ENCODE results near the gene ZNF35. TPM values are rescaled to one million over a fixed set of nuclear protein-coding genes. Genes with fewer than 3 reads are reported as not detected.
A peak's percentile ranks its signal among the peaks of the same experiment; 100 is the strongest.

ZNF35 gene
- total RNA-seq, result under 1 TPM; 0.52 to 0.59 TPM
- 2.5 TPM for polyA plus RNA-seq (2013, experiment 1 of 2)
- polyA plus RNA-seq (2013, experiment 2 of 2), result 2.1 TPM
- total RNA-seq, result 0.69 to 13.7 (median 4.5) reads per million in 172 experiments

DNA sequence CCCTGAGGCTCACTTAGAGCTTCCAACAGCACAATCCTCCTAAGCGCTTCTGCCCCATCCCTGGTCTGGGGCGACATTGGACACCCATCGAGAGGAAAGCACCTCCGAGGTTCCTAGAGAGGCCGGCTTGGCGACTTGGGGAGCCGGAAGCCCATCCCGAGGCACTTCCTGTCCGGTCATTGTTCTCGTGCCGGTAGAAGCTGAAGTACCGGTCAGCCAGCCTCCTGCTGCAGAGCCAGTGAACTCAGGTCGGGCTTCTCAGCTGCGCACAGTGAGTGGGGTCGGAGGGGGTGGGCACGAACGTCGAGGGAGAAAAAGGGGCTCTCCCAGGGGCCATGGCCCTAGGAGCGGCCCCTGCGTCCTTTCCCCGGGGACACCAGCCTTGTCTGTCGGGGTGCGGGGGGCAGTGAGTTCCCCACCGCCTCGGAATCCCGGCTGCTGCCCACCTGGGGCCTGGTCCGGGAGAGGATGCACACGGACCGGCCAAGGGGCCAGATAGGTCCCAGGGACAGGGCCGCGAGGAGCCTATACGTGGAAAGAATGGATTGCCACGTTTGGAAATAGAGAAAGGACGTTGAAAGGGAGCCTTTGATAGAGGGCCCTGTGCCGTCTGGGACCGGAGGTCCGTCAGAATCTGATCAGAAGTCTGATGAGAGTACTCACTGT is at the start of gene ZNF35:
Gene ZNF35, plus strand, starts transcription at position 169 of the 666 bp plus-strand sequence. CDS start 2,336 bp downstream, outside the sequence.
- POLR2A ChIA-PET, result interaction anchor here (0.9 to 1.3 kb wide), 2 partner anchors 111 to 138 kb away, joined by 3 to 5 read pairs; no protein-coding TSS in a partner anchor
- no peak within 1 kb of the TSS for H3K27ac ChIP-seq (ENCODE audit: low read depth in 1 of 2, low read length in 2 of 2)
- H3K9me3 Mint-ChIP-seq, result peaks cover 13% of the 10 kb centered on the region

DNA sequence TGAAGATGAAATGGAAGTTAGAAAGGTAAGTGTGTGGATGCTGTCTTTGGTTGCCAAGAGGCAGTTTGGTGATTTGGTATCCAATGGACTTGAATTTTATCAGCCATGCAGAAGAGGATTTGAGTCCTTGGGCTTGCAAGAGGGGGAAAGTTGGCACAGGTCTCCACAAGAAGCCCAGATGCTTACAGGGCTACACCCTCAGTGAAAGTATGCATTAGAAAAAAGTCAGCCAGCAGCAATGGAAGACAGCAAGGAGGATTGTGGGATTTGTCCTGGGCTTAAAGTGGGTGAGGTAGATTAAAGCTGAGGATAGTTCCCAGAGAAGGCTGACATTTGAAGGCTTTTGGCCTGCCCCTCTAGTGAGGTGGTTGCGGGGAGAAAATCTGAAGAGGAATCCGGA is 46.8 kb upstream of the ZNF35 start:
- no peak overlapping the region for H3K4me3 ChIP-seq (ENCODE audit: low read length)
- Mint-ChIP-seq H3K36me3 (ENCODE audit: low read depth) (peaks cover 10% of the 10 kb centered on the region), H3K27me3 (no peaks in the 10 kb centered on the region), H3K27ac (no peak overlapping the region), H3K4me1 (ENCODE audit: low read depth) (no peaks in the 10 kb centered on the region), H3K4me3 (no peak overlapping the region), H3K9me3 (no peaks in the 10 kb centered on the region)
- TF ChIP-seq, protein P1, sequence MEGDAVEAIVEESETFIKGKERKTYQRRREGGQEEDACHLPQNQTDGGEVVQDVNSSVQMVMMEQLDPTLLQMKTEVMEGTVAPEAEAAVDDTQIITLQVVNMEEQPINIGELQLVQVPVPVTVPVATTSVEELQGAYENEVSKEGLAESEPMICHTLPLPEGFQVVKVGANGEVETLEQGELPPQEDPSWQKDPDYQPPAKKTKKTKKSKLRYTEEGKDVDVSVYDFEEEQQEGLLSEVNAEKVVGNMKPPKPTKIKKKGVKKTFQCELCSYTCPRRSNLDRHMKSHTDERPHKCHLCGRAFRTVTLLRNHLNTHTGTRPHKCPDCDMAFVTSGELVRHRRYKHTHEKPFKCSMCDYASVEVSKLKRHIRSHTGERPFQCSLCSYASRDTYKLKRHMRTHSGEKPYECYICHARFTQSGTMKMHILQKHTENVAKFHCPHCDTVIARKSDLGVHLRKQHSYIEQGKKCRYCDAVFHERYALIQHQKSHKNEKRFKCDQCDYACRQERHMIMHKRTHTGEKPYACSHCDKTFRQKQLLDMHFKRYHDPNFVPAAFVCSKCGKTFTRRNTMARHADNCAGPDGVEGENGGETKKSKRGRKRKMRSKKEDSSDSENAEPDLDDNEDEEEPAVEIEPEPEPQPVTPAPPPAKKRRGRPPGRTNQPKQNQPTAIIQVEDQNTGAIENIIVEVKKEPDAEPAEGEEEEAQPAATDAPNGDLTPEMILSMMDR (IDR thresholded peaks at IDR 0.05), result no peak
- ChIA-PET POLR2A (no interaction called here), CTCF (no interaction called here)
- DNase-seq (no peak), ATAC-seq (ENCODE audit: poor library complexity) (no peak)
- no peaks in the 10 kb centered on the region for H3K27me3 ChIP-seq (ENCODE audit: control insufficient read depth in 1 of 2, insufficient read depth in 2 of 2, low read length in 2 of 2)
- no peaks in the 10 kb centered on the region for H3K4me1 ChIP-seq (ENCODE audit: insufficient read depth, low read length)
- H3K27ac ChIP-seq (ENCODE audit: low read depth in 1 of 2, low read length in 2 of 2), result no peak overlapping the region
- no peaks in the 10 kb centered on the region for H3K9me3 ChIP-seq (ENCODE audit: control insufficient read depth in 1 of 2, insufficient read depth in 1 of 2, low read length in 2 of 2)
- intact Hi-C loops (cut with DNase I, micrococcal nuclease), result no loop called here
- H3K36me3 ChIP-seq (ENCODE audit: insufficient read depth, low read length), result no peaks in the 10 kb centered on the region

More for the DNA sequence above, at the start of gene ZNF35:
- peak in 6 of 14 experiments; percentile 7 to 49 (median 25) for DNase-seq
- ATAC-seq (ENCODE audit: poor library complexity), result no peak
- H3K4me1 ChIP-seq (ENCODE audit: insufficient read depth, low read length), result peaks cover 9% of the 10 kb centered on the region
- peaks cover 9% of the 10 kb centered on the region for H3K36me3 ChIP-seq (ENCODE audit: insufficient read depth, low read length)
- peak within 1 kb of the TSS; percentile 77 for H3K4me3 ChIP-seq (ENCODE audit: low read length)
- Mint-ChIP-seq H3K27ac (no peak within 1 kb of the TSS), H3K27me3 (no peaks in the 10 kb centered on the region), H3K36me3 (ENCODE audit: low read depth) (peaks cover 81% of the 10 kb centered on the region), H3K4me1 (ENCODE audit: low read depth) (peaks cover 29% of the 10 kb centered on the region), H3K4me3 (peak within 1 kb of the TSS; percentile 75)
- peaks cover 17 to 29% of the 10 kb centered on the region in 2 experiments for H3K9me3 ChIP-seq (ENCODE audit: control insufficient read depth in 1 of 2, insufficient read depth in 1 of 2, low read length in 2 of 2)
- intact Hi-C loops (cut with DNase I, micrococcal nuclease), result loop anchor here in 1 of 2 experiments (10.0 kb wide), 1 partner anchor 76 kb away; the partner anchor contains the start of gene ZNF501
- TF ChIP-seq, protein P1 (IDR thresholded peaks at IDR 0.05), result no peak
- no peaks in the 10 kb centered on the region for H3K27me3 ChIP-seq (ENCODE audit: control insufficient read depth in 1 of 2, insufficient read depth in 2 of 2, low read length in 2 of 2)
- CTCF ChIA-PET, result no interaction called here

DNA sequence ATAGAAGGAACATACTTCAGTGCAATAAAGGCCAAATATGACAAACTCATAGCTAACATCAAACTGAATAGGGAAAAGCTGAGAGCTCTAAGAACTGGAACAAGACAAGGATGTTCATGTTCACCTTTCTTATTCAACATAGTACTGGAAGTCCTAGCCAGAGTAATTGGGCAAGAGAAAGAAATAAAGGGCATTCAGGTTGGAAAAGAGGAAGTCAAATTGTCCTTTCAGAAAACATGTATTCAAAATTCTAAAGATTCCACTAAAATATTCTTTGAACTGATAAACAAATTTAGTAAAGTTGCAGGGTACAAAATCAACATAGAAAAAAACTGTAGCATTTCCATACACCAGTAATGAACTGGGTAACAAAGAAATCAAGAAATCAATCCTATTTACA is 35.9 kb upstream of the ZNF35 start:
- intact Hi-C loops (cut with DNase I, micrococcal nuclease), result no loop called here
- Histone ChIP-seq H3K4me1 (ENCODE audit: insufficient read depth, low read length) (no peaks in the 10 kb centered on the region), H3K4me3 (ENCODE audit: low read length) (no peak overlapping the region), H3K27ac (ENCODE audit: low read depth in 1 of 2, low read length in 2 of 2) (no peak overlapping the region), H3K36me3 (ENCODE audit: insufficient read depth, low read length) (no peaks in the 10 kb centered on the region), H3K27me3 (ENCODE audit: control insufficient read depth in 1 of 2, insufficient read depth in 2 of 2, low read length in 2 of 2) (no peaks in the 10 kb centered on the region), H3K9me3 (ENCODE audit: control insufficient read depth in 1 of 2, insufficient read depth in 1 of 2, low read length in 2 of 2) (peaks cover 0 to 2% of the 10 kb centered on the region in 2 experiments)
- H3K27me3 Mint-ChIP-seq, result peaks cover 4% of the 10 kb centered on the region
- DNase-seq (no peak), ATAC-seq (ENCODE audit: poor library complexity) (no peak)
- no peaks in the 10 kb centered on the region for H3K36me3 Mint-ChIP-seq (ENCODE audit: low read depth)
- H3K9me3 Mint-ChIP-seq, result peaks cover 4% of the 10 kb centered on the region
- ChIA-PET POLR2A (interaction anchor here (0.7 kb wide), 1 partner anchor 111 kb away, joined by 3 read pairs; no protein-coding TSS in a partner anchor), CTCF (no interaction called here)
- no peak overlapping the region for H3K4me3 Mint-ChIP-seq
- TF ChIP-seq, protein P1 (IDR thresholded peaks at IDR 0.05), result no peak
- H3K4me1 Mint-ChIP-seq (ENCODE audit: low read depth), result no peaks in the 10 kb centered on the region
- no peak overlapping the region for H3K27ac Mint-ChIP-seq

Data from CD4-positive, alpha-beta T cell (primary cell).